B cell (primary cell): ENCODE results near the gene CACHD1. TPM values are rescaled to one million over a fixed set of nuclear protein-coding genes. Genes with fewer than 3 reads are reported as not detected.
"Not testable (repeated sequence)": the region's sequence is repeated elsewhere in the genome, so short reads cannot be mapped to it uniquely, and the experiment has no call there.

ENCODE experiments used
- ATAC-seq: fragments of 200-7000 bp; cut with Tn5 transposase; one replicate; pipeline ENCODE4 v1.10.0; 2021; ENCODE audit warnings: low read depth, mild to moderate bottlenecking, moderate number of reproducible peaks, moderate library complexity
- CTCF ChIA-PET: fragments of 350-600 bp; sonication (Branson Sonifier 250); formaldehyde crosslinking; loops from one replicate; lab custom pipeline; 2021; ENCODE audit warnings: antibody characterized with exemption, inconsistent platforms; lab: Charles Lee
- POLR2A ChIA-PET: fragments of 350-600 bp; sonication (Branson Sonifier 250); formaldehyde crosslinking; loops from one replicate; lab custom pipeline; 2021; ENCODE audit warnings: antibody characterized with exemption; lab: Charles Lee
- DNase-seq: peaks from one replicate; pipeline ENCODE4 v3.0.0; 2013
- H2AFZ ChIP-seq: 2 replicates; pipeline ENCODE4 v1.6.1; 2012; ENCODE audit warnings: mild to moderate bottlenecking, low read depth, low read length; ENCODE audit not compliant: insufficient read depth, poor library complexity, severe bottlenecking
- H3K27ac ChIP-seq, 2 donors: 1 replicate in 1 of 2; 2 replicates in 1 of 2; pipeline ENCODE4 v1.5.1; 2012 to 2013; ENCODE audit warnings: low read length in 2 of 2, mild to moderate bottlenecking in 2 of 2, moderate library complexity in 1 of 2
- H3K27me3 ChIP-seq, 4 experiments: fragments of 200-600 bp in 1 of 4; sonication (generic) in 1 of 4; replicated peaks in 1 of 4; 1 replicate in 2 of 4; 2 replicates in 2 of 4; pipeline versions ENCODE4 v1.6.1 to v1.7.0; 2013 to 2016; ENCODE audit warnings: low read length in 3 of 4, mild to moderate bottlenecking in 2 of 4, mixed read lengths in 1 of 4, moderate library complexity in 1 of 4; ENCODE audit not compliant: insufficient read depth in 4 of 4, control insufficient read depth in 3 of 4; ENCODE audit errors: control extremely low read depth in 1 of 4
- H3K36me3 ChIP-seq, 2 experiments: replicated peaks in 1 of 2; 1 replicate in 1 of 2; 2 replicates in 1 of 2; pipeline versions ENCODE4 v1.6.1 to v1.7.1; 2013; ENCODE audit warnings: low read length in 1 of 2; ENCODE audit not compliant: insufficient read depth in 2 of 2, control insufficient read depth in 1 of 2; ENCODE audit errors: control extremely low read depth in 1 of 2, extremely low read depth in 1 of 2
- H3K4me1 ChIP-seq, 2 donors: fragments of 200-600 bp in 1 of 2; sonication (generic) in 1 of 2; 1 replicate in 1 of 2; 2 replicates in 1 of 2; pipeline versions ENCODE4 v1.5.1 to v1.6.1; 2013 to 2017; ENCODE audit warnings: low read length in 2 of 2; ENCODE audit not compliant: control insufficient read depth in 2 of 2, insufficient read depth in 2 of 2
- H3K4me2 ChIP-seq: replicated peaks from 2 replicates; pipeline ENCODE3; 2012; ENCODE audit warnings: mild to moderate bottlenecking, low read depth, low read length; ENCODE audit not compliant: poor library complexity, severe bottlenecking
- H3K4me3 ChIP-seq, 5 experiments: fragments of 200-600 bp in 1 of 5; sonication (generic) in 1 of 5; 1 replicate in 3 of 5; 2 replicates in 2 of 5; pipeline versions ENCODE4 v1.5.1 to v1.7.0; 2011 to 2016; ENCODE audit warnings: low read length in 4 of 5, mild to moderate bottlenecking in 4 of 5, low read depth in 2 of 5, control low read depth in 1 of 5, moderate library complexity in 1 of 5; ENCODE audit not compliant: insufficient read depth in 1 of 5; ENCODE audit errors: control extremely low read depth in 1 of 5, extremely low read depth in 1 of 5
- H3K79me2 ChIP-seq: fragments of 200-600 bp; sonication (generic); one replicate; pipeline ENCODE4 v1.6.0; 2016; ENCODE audit warnings: low read length; ENCODE audit not compliant: control insufficient read depth, insufficient read depth
- H3K9ac ChIP-seq: fragments of 200-600 bp; sonication (generic); 2 replicates; pipeline ENCODE4 v1.6.1; 2017; ENCODE audit warnings: mild to moderate bottlenecking, low read length, moderate library complexity
- H3K9me3 ChIP-seq, 3 donors: one replicate each; pipeline versions ENCODE4 v1.6.1 to v1.7.1; 2013; ENCODE audit warnings: low read length in 2 of 3; ENCODE audit not compliant: control insufficient read depth in 2 of 3, insufficient read depth in 1 of 3; ENCODE audit errors: control extremely low read depth in 1 of 3
- H4K20me1 ChIP-seq: 2 replicates; pipeline ENCODE4 v1.6.0; 2012; ENCODE audit warnings: mild to moderate bottlenecking, low read length; ENCODE audit not compliant: insufficient read depth, control insufficient read depth, poor library complexity, severe bottlenecking
- H3K27ac Mint-ChIP-seq: one replicate; pipeline ENCODE4 v1.8.0; 2021; ENCODE audit warnings: mixed read lengths
- H3K27me3 Mint-ChIP-seq: one replicate; pipeline ENCODE4 v1.8.0; 2021; ENCODE audit warnings: mixed read lengths
- H3K4me1 Mint-ChIP-seq: one replicate; pipeline ENCODE4 v1.8.0; 2021; ENCODE audit warnings: mixed read lengths
- H3K4me3 Mint-ChIP-seq: one replicate; pipeline ENCODE4 v1.8.0; 2021; ENCODE audit warnings: mixed read lengths
- H3K9me3 Mint-ChIP-seq: one replicate; pipeline ENCODE4 v1.8.0; 2022; ENCODE audit warnings: mixed read lengths; ENCODE audit not compliant: insufficient read depth
- EZH2 ChIP-seq: IDR thresholded peaks from 2 replicates; pipeline ENCODE4 v1.6.1; 2012; ENCODE audit warnings: borderline replicate concordance, low read depth, mild to moderate bottlenecking, moderate library complexity, low read length; ENCODE audit not compliant: insufficient read depth, poor library complexity, severe bottlenecking
- WGBS: methylation state at CpG from one replicate; pipeline ENCODE4 v1.1.5; 2013; ENCODE audit warnings: missing lambda C conversion rate; ENCODE audit not compliant: insufficient coverage; 5-methylcytosine and 5-hydroxymethylcytosine counted together
- intact Hi-C: fragments of 100-400 bp; cut with micrococcal nuclease; formaldehyde crosslinking; loops from one replicate; pipeline ENCODE4 v1.10.0; 2022
- polyA plus RNA-seq: library from polyadenylated mRNA; depleted of rRNA; stranded (reverse); fragments of >200 nt; gene quantifications from 2 replicates; pipeline ENCODE4 v1.2.3, GENCODE V29; 2012
- total RNA-seq, 2 donors: library from RNA; stranded (reverse); fragments of 120-200 nt in 1 of 2; gene quantifications; 1 replicate in 1 of 2; 2 replicates in 1 of 2; pipeline versions ENCODE4 v1.2.3 to v1.2.4, GENCODE V29; 2013 to 2022
- TF ChIP-seq, protein P1 (sequence below): fragments of 200-600 bp; IDR thresholded peaks from one replicate; pipeline ENCODE4 v1.8.0; 2022; ENCODE audit warnings: antibody characterized with exemption, mild to moderate bottlenecking

CACHD1 gene
- total and polyA plus RNA-seq, 2 donors (not counting 1 experiment from before 2014, with no cell fraction given) = not detected

DNA sequence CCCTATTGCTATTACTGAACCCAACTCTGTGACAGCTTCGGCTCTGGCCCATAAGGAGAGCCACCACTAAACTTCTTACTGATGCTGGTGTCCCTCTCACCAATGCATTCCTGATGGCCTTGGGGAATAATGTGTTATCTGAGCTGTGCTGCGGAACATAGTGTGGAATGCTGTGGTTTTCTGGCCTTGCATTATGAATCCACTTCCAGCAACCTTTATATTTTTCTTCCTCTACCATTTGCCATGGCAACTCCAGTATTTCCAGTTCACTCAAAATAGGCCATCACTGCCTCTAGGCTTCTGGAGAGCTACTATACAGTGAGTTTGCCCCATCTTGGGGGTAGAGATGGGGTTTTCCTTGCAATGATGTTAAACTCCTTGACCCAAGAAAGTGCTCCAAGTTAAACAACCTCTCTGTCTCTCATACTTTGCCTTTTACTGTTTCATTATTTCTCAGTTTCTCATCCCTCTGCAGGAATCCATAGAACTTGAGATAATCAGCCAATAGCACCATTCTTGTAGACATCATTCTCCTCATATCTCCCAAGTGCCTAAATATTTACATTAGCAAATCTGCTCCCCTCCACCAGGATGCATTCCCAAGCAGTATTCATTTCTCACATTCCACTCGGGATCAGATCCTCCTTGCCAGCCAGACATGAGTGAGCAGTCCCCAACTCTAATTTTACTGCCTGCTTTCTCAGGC is 263.8 kb downstream of the CACHD1 start:
- Histone ChIP-seq H2AFZ (no peak overlapping the region), H3K79me2 (no peaks in the 10 kb centered on the region), H3K4me1 (no peaks in the 10 kb centered on the region), H3K4me2 (no peak overlapping the region), H3K9ac (no peak overlapping the region), H4K20me1 (no peaks in the 10 kb centered on the region), H3K27me3 (peaks cover 0 to 6% (median 2%) of the 10 kb centered on the region in 4 experiments), H3K9me3 (no peaks in the 10 kb centered on the region), H3K27ac (no peak overlapping the region), H3K36me3 (no peaks in the 10 kb centered on the region), H3K4me3 (no peak overlapping the region)
- CTCF ChIA-PET = interaction anchor here (1.0 kb wide), 1 partner anchor 144 kb away, joined by 3 read pairs; no protein-coding TSS in a partner anchor
- 84% methylated on average over 2 of the region's 3 CpGs for WGBS
- Mint-ChIP-seq H3K9me3 (no peaks in the 10 kb centered on the region), H3K4me1 (no peaks in the 10 kb centered on the region), H3K4me3 (no peak overlapping the region), H3K27me3 (peaks cover 13% of the 10 kb centered on the region), H3K27ac (no peak overlapping the region)
- TF ChIP-seq EZH2 = no peak
- TF ChIP-seq, protein P1, sequence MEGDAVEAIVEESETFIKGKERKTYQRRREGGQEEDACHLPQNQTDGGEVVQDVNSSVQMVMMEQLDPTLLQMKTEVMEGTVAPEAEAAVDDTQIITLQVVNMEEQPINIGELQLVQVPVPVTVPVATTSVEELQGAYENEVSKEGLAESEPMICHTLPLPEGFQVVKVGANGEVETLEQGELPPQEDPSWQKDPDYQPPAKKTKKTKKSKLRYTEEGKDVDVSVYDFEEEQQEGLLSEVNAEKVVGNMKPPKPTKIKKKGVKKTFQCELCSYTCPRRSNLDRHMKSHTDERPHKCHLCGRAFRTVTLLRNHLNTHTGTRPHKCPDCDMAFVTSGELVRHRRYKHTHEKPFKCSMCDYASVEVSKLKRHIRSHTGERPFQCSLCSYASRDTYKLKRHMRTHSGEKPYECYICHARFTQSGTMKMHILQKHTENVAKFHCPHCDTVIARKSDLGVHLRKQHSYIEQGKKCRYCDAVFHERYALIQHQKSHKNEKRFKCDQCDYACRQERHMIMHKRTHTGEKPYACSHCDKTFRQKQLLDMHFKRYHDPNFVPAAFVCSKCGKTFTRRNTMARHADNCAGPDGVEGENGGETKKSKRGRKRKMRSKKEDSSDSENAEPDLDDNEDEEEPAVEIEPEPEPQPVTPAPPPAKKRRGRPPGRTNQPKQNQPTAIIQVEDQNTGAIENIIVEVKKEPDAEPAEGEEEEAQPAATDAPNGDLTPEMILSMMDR = no peak
- POLR2A ChIA-PET = no interaction called here
- ATAC-seq (no peak), DNase-seq (no peak)
- intact Hi-C loops = no loop called here

DNA sequence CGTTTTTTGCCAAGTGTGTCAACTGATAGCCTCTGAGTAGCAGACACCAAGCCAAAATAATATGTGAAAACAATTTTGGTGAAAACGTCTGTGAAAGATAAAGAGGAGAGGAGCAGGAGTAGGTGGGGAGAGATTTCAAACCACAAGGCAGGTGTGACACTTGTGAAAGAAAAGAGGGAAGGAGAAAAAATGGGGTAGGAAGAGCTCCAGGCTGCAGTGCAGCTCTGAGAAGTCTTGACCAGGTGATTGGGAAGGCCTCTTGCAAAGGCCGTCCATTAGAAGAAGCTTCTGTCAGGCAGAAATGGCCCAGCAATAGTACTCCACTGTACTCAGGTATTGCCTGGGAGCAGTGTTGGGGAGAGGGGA is 264.3 kb downstream of the CACHD1 start:
- Histone ChIP-seq H3K4me1 (no peaks in the 10 kb centered on the region), H3K36me3 (no peaks in the 10 kb centered on the region), H4K20me1 (no peaks in the 10 kb centered on the region), H3K79me2 (no peaks in the 10 kb centered on the region), H3K9me3 (no peaks in the 10 kb centered on the region), H3K4me2 (no peak overlapping the region), H2AFZ (no peak overlapping the region), H3K27me3 (peaks cover 0 to 6% (median 3%) of the 10 kb centered on the region in 4 experiments), H3K4me3 (no peak overlapping the region), H3K27ac (no peak overlapping the region), H3K9ac (no peak overlapping the region)
- intact Hi-C loops = no loop called here
- ATAC-seq (no peak), DNase-seq (no peak)
- Mint-ChIP-seq H3K27ac (no peak overlapping the region), H3K4me1 (no peaks in the 10 kb centered on the region), H3K4me3 (no peak overlapping the region), H3K9me3 (no peaks in the 10 kb centered on the region), H3K27me3 (peaks cover 15% of the 10 kb centered on the region)
- POLR2A ChIA-PET = no interaction called here
- CTCF ChIA-PET = interaction anchor here (1.0 kb wide), 1 partner anchor 144 kb away, joined by 3 read pairs; no protein-coding TSS in a partner anchor
- TF ChIP-seq, protein P1 = no peak
- no peak for TF ChIP-seq EZH2
- WGBS = 85% methylated on average over 3 of the region's 3 CpGs

DNA sequence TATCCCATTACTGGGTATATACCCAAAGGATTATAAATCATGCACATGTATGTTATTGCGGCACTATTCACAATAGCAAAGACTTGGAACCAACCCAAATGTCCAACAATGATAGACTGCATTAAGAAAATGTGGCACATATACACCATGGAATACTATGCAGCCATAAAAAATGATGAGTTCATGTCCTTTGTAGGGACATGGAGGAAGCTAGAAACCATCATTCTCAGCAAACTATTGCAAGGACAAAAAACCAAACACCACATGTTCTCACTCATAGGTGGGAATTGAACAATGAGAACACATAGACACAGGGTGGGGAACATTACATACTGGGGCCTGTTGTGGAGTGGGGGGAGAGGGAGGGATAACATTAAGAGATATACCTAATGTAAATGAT is 270.8 kb downstream of the CACHD1 start:
- H3K9me3 Mint-ChIP-seq, H3K79me2 ChIP-seq, H3K4me3 Mint-ChIP-seq, H3K27ac ChIP-seq, H2AFZ ChIP-seq, POLR2A ChIA-PET, H3K27me3 ChIP-seq, H3K27ac Mint-ChIP-seq, ATAC-seq, H3K9me3 ChIP-seq, DNase-seq, H3K4me2 ChIP-seq, H3K36me3 ChIP-seq, H4K20me1 ChIP-seq, H3K4me3 ChIP-seq, CTCF ChIA-PET, H3K9ac ChIP-seq: not testable (repeated sequence)
- Mint-ChIP-seq H3K27me3 (peaks cover 35% of the 10 kb centered on the region), H3K4me1 (peaks cover 12% of the 10 kb centered on the region)
- intact Hi-C loops = loop anchor here (10.0 kb wide), 1 partner anchor 324 kb away; no protein-coding TSS in a partner anchor
- H3K4me1 ChIP-seq = peaks cover 9 to 12% of the 10 kb centered on the region in 2 donors
- WGBS = no CpG with 5 or more reads among the region's 1 CpG
